Keratinocyte (primary cell): ENCODE data around the gene VGLL3. TPM values are rescaled to one million over a fixed set of nuclear protein-coding genes. Genes with fewer than 3 reads are reported as not detected.

Source experiments
- DNase-seq: peaks from one replicate; pipeline ENCODE4 v3.0.0-alpha.2; 2011; ENCODE audit warnings: low read depth, missing footprints, low spot score
- FAIRE-seq: peaks from 2 replicates; lab custom pipeline; 2011; peaks lifted over from hg19 to GRCh38; lab: Jason Lieb, UNC
- H2AFZ ChIP-seq: 2 replicates; pipeline ENCODE4 v1.6.0; 2012; ENCODE audit warnings: low read length, control low read depth, inconsistent platforms; ENCODE audit not compliant: control insufficient read depth
- H3K27ac ChIP-seq: 2 replicates; pipeline ENCODE4 v1.5.1; 2011; ENCODE audit warnings: low read length; ENCODE audit not compliant: control insufficient read depth, insufficient read depth
- H3K27me3 ChIP-seq: 3 replicates; pipeline ENCODE4 v1.6.0; 2011; ENCODE audit warnings: low read length; ENCODE audit not compliant: control insufficient read depth, insufficient read depth; ENCODE audit errors: extremely low read depth
- H3K36me3 ChIP-seq, 2 experiments: 2 replicates in 1 of 2; 3 replicates in 1 of 2; pipeline ENCODE4 v1.5.1; 2011; ENCODE audit warnings: low read length in 2 of 2, mild to moderate bottlenecking in 1 of 2; ENCODE audit not compliant: control insufficient read depth in 2 of 2, insufficient read depth in 2 of 2; ENCODE audit errors: extremely low read depth in 1 of 2
- H3K4me1 ChIP-seq: 3 replicates; pipeline ENCODE4 v1.5.1; 2011; ENCODE audit warnings: low read length; ENCODE audit not compliant: control insufficient read depth, insufficient read depth; ENCODE audit errors: extremely low read depth
- H3K4me2 ChIP-seq: 3 replicates; pipeline ENCODE4 v1.6.0; 2011; ENCODE audit warnings: low read depth, low read length; ENCODE audit not compliant: control insufficient read depth, insufficient read depth; ENCODE audit errors: extremely low read depth
- H3K4me3 ChIP-seq, 3 experiments: fragments of 200-600 bp in 1 of 3; sonication (generic) in 1 of 3; 2 replicates in 2 of 3; 3 replicates in 1 of 3; pipeline ENCODE4 v1.5.1; 2011 to 2016; ENCODE audit warnings: low read length in 3 of 3, mild to moderate bottlenecking in 3 of 3, control low read depth in 2 of 3, inconsistent platforms in 1 of 3, low read depth in 1 of 3, mixed read lengths in 1 of 3, mixed run types in 1 of 3, moderate library complexity in 1 of 3; ENCODE audit not compliant: control insufficient read depth in 2 of 3, insufficient read depth in 2 of 3; ENCODE audit errors: extremely low read depth in 1 of 3
- H3K79me2 ChIP-seq: 2 replicates; pipeline ENCODE4 v1.6.0; 2012; ENCODE audit warnings: low read length; ENCODE audit not compliant: control insufficient read depth, insufficient read depth
- H3K9ac ChIP-seq: 3 replicates; pipeline ENCODE4 v1.6.0; 2011; ENCODE audit warnings: low read length; ENCODE audit not compliant: control insufficient read depth, insufficient read depth; ENCODE audit errors: extremely low read depth
- H3K9me1 ChIP-seq: 3 replicates; pipeline ENCODE4 v1.6.0; 2011; ENCODE audit warnings: low read length; ENCODE audit not compliant: control insufficient read depth, insufficient read depth; ENCODE audit errors: extremely low read depth
- H3K9me3 ChIP-seq: 2 replicates; pipeline ENCODE4 v1.5.1; 2012; ENCODE audit warnings: low read depth, low read length; ENCODE audit not compliant: control insufficient read depth
- H4K20me1 ChIP-seq: 3 replicates; pipeline ENCODE4 v1.6.0; 2011; ENCODE audit warnings: low read length; ENCODE audit not compliant: control insufficient read depth, insufficient read depth; ENCODE audit errors: extremely low read depth
- EZH2 ChIP-seq: IDR thresholded peaks from one replicate; pipeline ENCODE4 v1.6.1; 2012; ENCODE audit warnings: inconsistent platforms, mild to moderate bottlenecking, low read length, moderate library complexity
- dilution Hi-C: fragments of 300-500 bp; cut with MboI; formaldehyde crosslinking; loops from one replicate; pipeline ENCODE4 v1.7.0; 2020; ENCODE audit warnings: low sequenced_read_pairs; ENCODE audit not compliant: extremely low pct_ligation_motif_present
- polyA plus RNA-seq, 5 experiments: library from polyadenylated mRNA; depleted of rRNA in 3 of 5; stranded (reverse) in 3 of 5; stranded (forward) in 1 of 5; unstranded in 1 of 5; fragments of >200 nt; gene quantifications; 1 replicate in 1 of 5; 2 replicates in 3 of 5; 3 replicates in 1 of 5; pipeline versions ENCODE4 v1.2.1 to v1.2.3, GENCODE V29; 2011 to 2012; ENCODE audit warnings: missing spikeins in 2 of 5, low read depth in 1 of 5, low replicate concordance in 1 of 5
- TF ChIP-seq, protein P1 (sequence below), 3 experiments: IDR thresholded peaks in 1 of 3; conservative IDR thresholded peaks in 1 of 3; optimal IDR thresholded peaks in 1 of 3; 2 replicates in 2 of 3; 3 replicates in 1 of 3; pipeline versions ENCODE3 to v1.5.1; 2011; ENCODE audit warnings: low read length in 3 of 3, mild to moderate bottlenecking in 3 of 3, moderate library complexity in 2 of 3, control low read depth in 1 of 3, inconsistent platforms in 1 of 3; ENCODE audit not compliant: insufficient read depth in 2 of 3; ENCODE audit errors: extremely low read depth in 1 of 3

VGLL3 gene
- polyA plus RNA-seq, 1 donor (not counting 4 experiments of a cell fraction or from before 2014, with no cell fraction given) = 2.6 TPM

DNA sequence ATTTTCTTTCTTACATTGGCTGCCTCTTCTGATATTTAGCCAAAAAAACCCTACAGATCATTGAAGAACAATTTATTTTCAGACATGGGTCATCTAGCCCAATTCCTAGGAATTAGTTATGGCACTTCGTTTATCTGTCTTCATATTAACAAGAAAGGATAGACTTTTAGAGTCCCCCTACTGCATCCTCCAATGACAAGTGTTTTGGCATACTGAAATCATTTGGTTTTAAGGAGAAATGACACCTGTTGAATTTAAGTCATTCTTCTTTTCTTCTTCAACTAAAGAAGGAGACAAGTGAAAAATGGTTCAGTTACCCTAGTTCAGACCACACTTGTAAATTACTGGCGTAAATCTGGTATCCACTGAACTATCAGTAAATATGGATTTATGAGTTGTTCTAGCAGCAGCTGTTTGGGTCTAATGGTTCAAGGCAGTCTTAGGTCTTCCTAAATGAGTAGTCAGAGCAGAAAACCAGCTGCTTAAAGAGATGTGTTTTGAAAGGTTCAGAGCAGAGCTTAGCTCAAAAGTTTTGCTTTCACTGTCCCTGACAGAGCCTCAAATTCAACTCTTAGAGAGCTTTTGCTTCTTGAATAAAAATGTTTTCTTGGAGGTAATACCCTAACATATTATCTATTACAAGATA, 5.6 kb downstream of the VGLL3 start:
- Histone ChIP-seq H3K9me1 (no peaks in the 10 kb centered on the region), H3K27ac (no peak overlapping the region), H2AFZ (no peak overlapping the region), H3K4me1 (peaks cover 3% of the 10 kb centered on the region), H3K36me3 (no peaks in the 10 kb centered on the region), H3K9ac (no peak overlapping the region), H3K4me2 (no peak overlapping the region), H3K79me2 (no peaks in the 10 kb centered on the region), H3K9me3 (no peaks in the 10 kb centered on the region), H3K27me3 (peaks cover 7% of the 10 kb centered on the region), H4K20me1 (no peaks in the 10 kb centered on the region), H3K4me3 (no peak overlapping the region)
- TF ChIP-seq EZH2 = no peak
- TF ChIP-seq, protein P1, sequence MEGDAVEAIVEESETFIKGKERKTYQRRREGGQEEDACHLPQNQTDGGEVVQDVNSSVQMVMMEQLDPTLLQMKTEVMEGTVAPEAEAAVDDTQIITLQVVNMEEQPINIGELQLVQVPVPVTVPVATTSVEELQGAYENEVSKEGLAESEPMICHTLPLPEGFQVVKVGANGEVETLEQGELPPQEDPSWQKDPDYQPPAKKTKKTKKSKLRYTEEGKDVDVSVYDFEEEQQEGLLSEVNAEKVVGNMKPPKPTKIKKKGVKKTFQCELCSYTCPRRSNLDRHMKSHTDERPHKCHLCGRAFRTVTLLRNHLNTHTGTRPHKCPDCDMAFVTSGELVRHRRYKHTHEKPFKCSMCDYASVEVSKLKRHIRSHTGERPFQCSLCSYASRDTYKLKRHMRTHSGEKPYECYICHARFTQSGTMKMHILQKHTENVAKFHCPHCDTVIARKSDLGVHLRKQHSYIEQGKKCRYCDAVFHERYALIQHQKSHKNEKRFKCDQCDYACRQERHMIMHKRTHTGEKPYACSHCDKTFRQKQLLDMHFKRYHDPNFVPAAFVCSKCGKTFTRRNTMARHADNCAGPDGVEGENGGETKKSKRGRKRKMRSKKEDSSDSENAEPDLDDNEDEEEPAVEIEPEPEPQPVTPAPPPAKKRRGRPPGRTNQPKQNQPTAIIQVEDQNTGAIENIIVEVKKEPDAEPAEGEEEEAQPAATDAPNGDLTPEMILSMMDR (optimal IDR thresholded peaks at IDR 0.05 in 1 of 3, IDR thresholded peaks at IDR 0.05 in 1 of 3, conservative IDR thresholded peaks at IDR 0.05 in 1 of 3; ENCODE audit: extremely low read depth in 1 of 3, insufficient read depth in 2 of 3, low read length in 3 of 3) = no peak
- FAIRE-seq = no peak
- dilution Hi-C loops = no loop called here
- no peak for DNase-seq

DNA sequence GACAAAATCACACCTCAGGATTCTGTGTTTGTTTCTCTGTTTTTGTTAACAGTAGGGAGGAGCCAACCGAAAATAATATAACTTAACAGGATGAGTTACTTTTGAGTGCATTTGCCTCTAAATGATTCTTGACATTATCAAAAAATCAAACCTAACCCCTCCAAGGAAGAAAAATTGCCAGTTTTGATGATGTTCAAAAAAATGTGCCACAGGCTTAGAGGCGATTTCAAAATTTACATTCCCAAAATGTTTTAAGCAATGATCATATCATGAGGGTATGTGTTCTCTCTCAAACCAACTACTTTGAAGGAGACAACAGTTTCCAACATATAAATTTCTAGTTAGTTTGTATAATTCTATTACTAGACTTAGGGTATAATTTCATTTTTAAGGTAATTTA, 6.7 kb downstream of the VGLL3 start:
- Histone ChIP-seq H3K27ac (no peak overlapping the region), H3K79me2 (no peaks in the 10 kb centered on the region)

More for the DNA sequence above, 6.7 kb downstream of the VGLL3 start:
- Histone ChIP-seq H4K20me1 (no peaks in the 10 kb centered on the region), H3K9me3 (no peaks in the 10 kb centered on the region), H3K36me3 (no peaks in the 10 kb centered on the region), H2AFZ (no peak overlapping the region), H3K27me3 (no peaks in the 10 kb centered on the region), H3K9me1 (no peaks in the 10 kb centered on the region), H3K4me1 (no peaks in the 10 kb centered on the region), H3K4me3 (no peak overlapping the region), H3K9ac (no peak overlapping the region), H3K4me2 (no peak overlapping the region)
- DNase-seq (no peak), FAIRE-seq (no peak)
- TF ChIP-seq, protein P1 (optimal IDR thresholded peaks at IDR 0.05 in 1 of 3, IDR thresholded peaks at IDR 0.05 in 1 of 3, conservative IDR thresholded peaks at IDR 0.05 in 1 of 3; ENCODE audit: extremely low read depth in 1 of 3, insufficient read depth in 2 of 3, low read length in 3 of 3) = no peak
- TF ChIP-seq EZH2 = no peak
- dilution Hi-C loops = no loop called here
